ENCODE results near the gene ZNF451.

The ZNF451 gene

DNA sequence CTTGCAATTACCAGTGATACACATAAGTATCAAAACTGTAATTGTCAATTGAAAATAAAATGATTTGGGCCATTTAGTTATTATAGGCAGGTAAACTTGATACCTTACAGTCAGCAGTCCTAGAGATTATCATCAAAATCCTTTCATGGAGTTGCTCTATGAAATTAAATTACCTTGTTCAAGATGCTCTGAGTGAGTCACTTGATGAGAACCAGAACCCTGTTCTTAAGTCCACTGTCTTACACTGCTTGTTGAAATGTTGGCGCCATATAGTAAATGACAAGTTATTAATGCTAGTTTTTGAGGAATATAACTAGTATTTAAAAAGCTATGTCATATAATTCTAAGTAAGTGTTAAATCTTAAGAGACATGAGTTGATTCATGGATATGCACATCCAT lies 45.0 kb downstream of the ZNF451 start:
- H3K4me1 ChIP-seq (ENCODE audit: insufficient read depth, low read length) = peaks cover 10% of the 10 kb centered on the region
- H3K4me3 ChIP-seq (ENCODE audit: low read depth in 1 of 2, low read length in 2 of 2) = no peak overlapping the region
- no peak overlapping the region for H3K9ac ChIP-seq (ENCODE audit: low read length)
- no peaks in the 10 kb centered on the region for H3K9me3 ChIP-seq (ENCODE audit: low read length)
- no peaks in the 10 kb centered on the region for H3K27me3 ChIP-seq (ENCODE audit: control insufficient read depth in 1 of 2, insufficient read depth in 2 of 2, low read length in 2 of 2)
- no peak overlapping the region for H3K27ac ChIP-seq (ENCODE audit: low read depth, low read length)
- H3K36me3 ChIP-seq (ENCODE audit: insufficient read depth, low read length) = peaks cover 17% of the 10 kb centered on the region

- H3K9ac ChIP-seq (ENCODE audit: low read length) = no peak overlapping the region
- peaks cover 17% of the 10 kb centered on the region for H3K36me3 ChIP-seq (ENCODE audit: insufficient read depth, low read length)
- H3K27me3 ChIP-seq (ENCODE audit: control insufficient read depth in 1 of 2, insufficient read depth in 2 of 2, low read length in 2 of 2) = no peaks in the 10 kb centered on the region
- no peaks in the 10 kb centered on the region for H3K9me3 ChIP-seq (ENCODE audit: low read length)
- H3K27ac ChIP-seq (ENCODE audit: low read depth, low read length) = no peak overlapping the region
- H3K4me1 ChIP-seq (ENCODE audit: insufficient read depth, low read length) = peaks cover under 1% of the 10 kb centered on the region
- no peak overlapping the region for H3K4me3 ChIP-seq (ENCODE audit: low read depth in 1 of 2, low read length in 2 of 2)
Observed at GRCh38 chr6:57135885-57136284, 45.9 kb downstream of the ZNF451 start.

GRCh38 chr6:57137350-57137749 lies 47.4 kb downstream of the ZNF451 start:
- no peaks in the 10 kb centered on the region for H3K4me1 ChIP-seq (ENCODE audit: insufficient read depth, low read length)
- no peak overlapping the region for H3K9ac ChIP-seq (ENCODE audit: low read length)
- peaks cover 25% of the 10 kb centered on the region for H3K36me3 ChIP-seq (ENCODE audit: insufficient read depth, low read length)
- no peaks in the 10 kb centered on the region for H3K9me3 ChIP-seq (ENCODE audit: low read length)
- no peak overlapping the region for H3K4me3 ChIP-seq (ENCODE audit: low read depth in 1 of 2, low read length in 2 of 2)
- no peaks in the 10 kb centered on the region for H3K27me3 ChIP-seq (ENCODE audit: control insufficient read depth in 1 of 2, insufficient read depth in 2 of 2, low read length in 2 of 2)
- no peak overlapping the region for H3K27ac ChIP-seq (ENCODE audit: low read depth, low read length)

GRCh38 chr6:57138026-57138425 lies 48.0 kb downstream of the ZNF451 start:
- Histone ChIP-seq H3K9ac (ENCODE audit: low read length) (no peak overlapping the region), H3K4me3 (ENCODE audit: low read depth in 1 of 2, low read length in 2 of 2) (no peak overlapping the region), H3K27ac (ENCODE audit: low read depth, low read length) (no peak overlapping the region), H3K27me3 (ENCODE audit: control insufficient read depth in 1 of 2, insufficient read depth in 2 of 2, low read length in 2 of 2) (no peaks in the 10 kb centered on the region), H3K9me3 (ENCODE audit: low read length) (no peaks in the 10 kb centered on the region), H3K4me1 (ENCODE audit: insufficient read depth, low read length) (no peaks in the 10 kb centered on the region), H3K36me3 (ENCODE audit: insufficient read depth, low read length) (peaks cover 30% of the 10 kb centered on the region)

GRCh38 chr6:57141451-57142177 lies 51.6 kb downstream of the ZNF451 start:
- H3K4me3 ChIP-seq (ENCODE audit: low read depth in 1 of 2, low read length in 2 of 2) = no peak overlapping the region
- H3K9ac ChIP-seq (ENCODE audit: low read length) = no peak overlapping the region
- H3K27ac ChIP-seq (ENCODE audit: low read depth, low read length) = no peak overlapping the region
- H3K9me3 ChIP-seq (ENCODE audit: low read length) = no peaks in the 10 kb centered on the region
- no peaks in the 10 kb centered on the region for H3K27me3 ChIP-seq (ENCODE audit: control insufficient read depth in 1 of 2, insufficient read depth in 2 of 2, low read length in 2 of 2)
- H3K4me1 ChIP-seq (ENCODE audit: insufficient read depth, low read length) = no peaks in the 10 kb centered on the region
- H3K36me3 ChIP-seq (ENCODE audit: insufficient read depth, low read length) = peaks cover 36% of the 10 kb centered on the region

GRCh38 chr6:57142178-57142525 lies 52.2 kb downstream of the ZNF451 start:
- H3K36me3 ChIP-seq (ENCODE audit: insufficient read depth, low read length) = peaks cover 33% of the 10 kb centered on the region
- H3K4me1 ChIP-seq (ENCODE audit: insufficient read depth, low read length) = no peaks in the 10 kb centered on the region
- no peaks in the 10 kb centered on the region for H3K27me3 ChIP-seq (ENCODE audit: control insufficient read depth in 1 of 2, insufficient read depth in 2 of 2, low read length in 2 of 2)
- H3K9me3 ChIP-seq (ENCODE audit: low read length) = no peaks in the 10 kb centered on the region
- H3K9ac ChIP-seq (ENCODE audit: low read length) = no peak overlapping the region
- H3K27ac ChIP-seq (ENCODE audit: low read depth, low read length) = no peak overlapping the region
- H3K4me3 ChIP-seq (ENCODE audit: low read depth in 1 of 2, low read length in 2 of 2) = no peak overlapping the region

DNA sequence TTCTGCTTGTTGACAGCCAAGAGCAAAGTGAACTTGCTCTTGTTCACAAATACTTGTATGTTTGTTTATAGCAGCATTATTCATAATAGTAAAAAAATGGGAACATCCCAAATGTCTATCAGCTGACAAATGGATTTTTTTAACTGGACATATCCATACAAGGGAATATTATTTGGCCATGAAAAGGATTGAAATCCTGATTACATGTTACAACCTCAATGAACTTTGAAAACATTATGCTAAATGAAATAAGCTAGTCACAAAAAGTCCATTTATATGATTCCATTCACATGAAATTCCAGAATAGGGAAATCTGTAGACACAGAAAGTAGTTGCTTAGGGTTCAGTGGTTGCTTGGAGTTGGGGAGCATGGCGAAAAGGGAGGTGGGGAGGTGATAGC lies 53.7 kb downstream of the ZNF451 start:
- Histone ChIP-seq H3K27ac (ENCODE audit: low read depth, low read length) (no peak overlapping the region), H3K36me3 (ENCODE audit: insufficient read depth, low read length) (peaks cover 32% of the 10 kb centered on the region)

GRCh38 chr6:57147401-57147800 lies 57.4 kb downstream of the ZNF451 start:
- Histone ChIP-seq H3K27ac (ENCODE audit: low read depth, low read length) (no peak overlapping the region), H3K9ac (ENCODE audit: low read length) (no peak overlapping the region), H3K27me3 (ENCODE audit: control insufficient read depth in 1 of 2, insufficient read depth in 2 of 2, low read length in 2 of 2) (no peaks in the 10 kb centered on the region), H3K9me3 (ENCODE audit: low read length) (no peaks in the 10 kb centered on the region), H3K36me3 (ENCODE audit: insufficient read depth, low read length) (peaks cover 29% of the 10 kb centered on the region), H3K4me3 (ENCODE audit: low read depth in 1 of 2, low read length in 2 of 2) (no peak overlapping the region), H3K4me1 (ENCODE audit: insufficient read depth, low read length) (no peaks in the 10 kb centered on the region)

More for the DNA sequence above, 53.7 kb downstream of the ZNF451 start:
- Histone ChIP-seq H3K4me3 (ENCODE audit: low read depth in 1 of 2, low read length in 2 of 2) (no peak overlapping the region), H3K4me1 (ENCODE audit: insufficient read depth, low read length) (no peaks in the 10 kb centered on the region), H3K27me3 (ENCODE audit: control insufficient read depth in 1 of 2, insufficient read depth in 2 of 2, low read length in 2 of 2) (no peaks in the 10 kb centered on the region), H3K9ac (ENCODE audit: low read length) (no peak overlapping the region), H3K9me3 (ENCODE audit: low read length) (no peaks in the 10 kb centered on the region)

DNA sequence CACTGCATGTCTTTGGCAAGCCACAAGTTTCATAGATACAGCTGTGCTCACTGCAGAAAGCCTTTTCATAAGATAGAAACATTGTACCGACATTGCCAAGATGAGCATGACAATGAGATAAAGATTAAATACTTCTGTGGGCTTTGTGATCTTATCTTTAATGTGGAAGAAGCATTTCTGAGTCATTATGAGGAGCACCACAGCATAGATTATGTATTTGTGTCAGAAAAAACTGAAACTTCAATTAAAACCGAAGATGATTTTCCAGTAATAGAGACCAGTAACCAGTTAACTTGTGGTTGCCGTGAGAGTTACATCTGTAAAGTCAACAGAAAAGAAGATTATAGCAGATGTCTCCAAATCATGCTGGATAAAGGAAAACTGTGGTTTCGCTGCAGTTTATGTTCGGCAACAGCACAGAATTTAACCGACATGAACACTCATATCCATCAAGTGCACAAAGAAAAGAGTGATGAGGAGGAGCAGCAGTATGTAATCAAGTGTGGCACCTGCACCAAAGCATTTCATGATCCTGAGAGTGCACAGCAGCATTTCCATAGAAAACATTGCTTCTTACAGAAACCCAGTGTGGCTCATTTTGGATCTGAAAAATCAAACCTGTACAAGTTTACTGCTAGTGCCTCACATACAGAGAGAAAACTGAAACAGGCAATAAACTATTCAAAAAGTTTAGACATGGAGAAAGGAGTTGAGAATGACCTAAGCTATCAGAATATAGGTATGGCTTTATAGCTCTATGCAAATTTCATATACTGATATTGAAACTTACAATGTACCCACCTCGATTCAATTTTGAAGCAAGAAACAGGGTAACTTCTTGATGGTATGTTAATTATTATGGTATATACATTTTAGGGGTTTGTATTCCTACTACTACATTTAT lies 58.2 kb downstream of the ZNF451 start:
- no peaks in the 10 kb centered on the region for H3K27me3 ChIP-seq (ENCODE audit: control insufficient read depth in 1 of 2, insufficient read depth in 2 of 2, low read length in 2 of 2)
- H3K36me3 ChIP-seq (ENCODE audit: insufficient read depth, low read length) = peaks cover 31% of the 10 kb centered on the region
- H3K9me3 ChIP-seq (ENCODE audit: low read length) = no peaks in the 10 kb centered on the region
- no peak overlapping the region for H3K4me3 ChIP-seq (ENCODE audit: low read depth in 1 of 2, low read length in 2 of 2)
- no peak overlapping the region for H3K9ac ChIP-seq (ENCODE audit: low read length)
- H3K4me1 ChIP-seq (ENCODE audit: insufficient read depth, low read length) = no peaks in the 10 kb centered on the region
- no peak overlapping the region for H3K27ac ChIP-seq (ENCODE audit: low read depth, low read length)

GRCh38 chr6:57158658-57159057 lies 68.7 kb downstream of the ZNF451 start:
- no peaks in the 10 kb centered on the region for H3K9me3 ChIP-seq (ENCODE audit: low read length)
- peaks cover 28% of the 10 kb centered on the region for H3K36me3 ChIP-seq (ENCODE audit: insufficient read depth, low read length)
- H3K27ac ChIP-seq (ENCODE audit: low read depth, low read length) = no peak overlapping the region
- H3K9ac ChIP-seq (ENCODE audit: low read length) = no peak overlapping the region
- no peaks in the 10 kb centered on the region for H3K27me3 ChIP-seq (ENCODE audit: control insufficient read depth in 1 of 2, insufficient read depth in 2 of 2, low read length in 2 of 2)
- no peak overlapping the region for H3K4me3 ChIP-seq (ENCODE audit: low read depth in 1 of 2, low read length in 2 of 2)
- no peaks in the 10 kb centered on the region for H3K4me1 ChIP-seq (ENCODE audit: insufficient read depth, low read length)

DNA sequence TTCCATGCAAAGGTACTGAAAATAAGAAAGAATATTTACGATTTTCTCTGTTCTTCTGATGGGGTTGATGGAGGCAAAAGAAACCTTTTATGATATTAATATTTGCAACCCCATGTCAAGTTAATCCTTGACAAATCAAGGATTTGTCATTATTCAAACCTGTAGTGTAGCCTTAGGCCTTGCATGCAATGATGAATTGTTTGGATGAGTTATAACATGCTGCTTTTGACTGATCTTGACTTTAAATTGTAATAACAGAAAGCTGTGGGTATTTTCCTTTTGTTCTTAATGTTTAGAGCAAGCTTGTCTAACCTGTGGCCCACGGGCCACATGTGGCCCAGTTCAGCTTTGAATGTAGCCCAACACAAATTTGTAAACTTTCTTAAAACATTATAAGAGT lies 69.1 kb downstream of the ZNF451 start:
- H3K9me3 ChIP-seq (ENCODE audit: low read length) = no peaks in the 10 kb centered on the region
- H3K4me1 ChIP-seq (ENCODE audit: insufficient read depth, low read length) = no peaks in the 10 kb centered on the region
- no peaks in the 10 kb centered on the region for H3K27me3 ChIP-seq (ENCODE audit: control insufficient read depth in 1 of 2, insufficient read depth in 2 of 2, low read length in 2 of 2)
- H3K36me3 ChIP-seq (ENCODE audit: insufficient read depth, low read length) = peaks cover 24% of the 10 kb centered on the region
- no peak overlapping the region for H3K9ac ChIP-seq (ENCODE audit: low read length)
- H3K4me3 ChIP-seq (ENCODE audit: low read depth in 1 of 2, low read length in 2 of 2) = no peak overlapping the region
- no peak overlapping the region for H3K27ac ChIP-seq (ENCODE audit: low read depth, low read length)
